Hair follicle dermal papilla cell (primary cell): ENCODE results near the gene ALKBH6. TPM values are rescaled to one million over a fixed set of nuclear protein-coding genes. Genes with fewer than 3 reads are reported as not detected.

Experiments used
- total RNA-seq: library from RNA; depleted of rRNA; stranded (reverse); fragments of >200 nt; gene quantifications from 2 replicates; pipeline ENCODE4 v1.2.3, GENCODE V29; 2012

Gene ALKBH6
- 10.9 and 16.6 TPM in 2 replicates for total RNA-seq

GRCh38 chr19:36014012-36014924 is at the start of gene ALKBH6:
Gene ALKBH6, minus strand, starts transcription at chr19:36014213. Its CDS starts 816 bp downstream, at chr19:36013397.

DNA sequence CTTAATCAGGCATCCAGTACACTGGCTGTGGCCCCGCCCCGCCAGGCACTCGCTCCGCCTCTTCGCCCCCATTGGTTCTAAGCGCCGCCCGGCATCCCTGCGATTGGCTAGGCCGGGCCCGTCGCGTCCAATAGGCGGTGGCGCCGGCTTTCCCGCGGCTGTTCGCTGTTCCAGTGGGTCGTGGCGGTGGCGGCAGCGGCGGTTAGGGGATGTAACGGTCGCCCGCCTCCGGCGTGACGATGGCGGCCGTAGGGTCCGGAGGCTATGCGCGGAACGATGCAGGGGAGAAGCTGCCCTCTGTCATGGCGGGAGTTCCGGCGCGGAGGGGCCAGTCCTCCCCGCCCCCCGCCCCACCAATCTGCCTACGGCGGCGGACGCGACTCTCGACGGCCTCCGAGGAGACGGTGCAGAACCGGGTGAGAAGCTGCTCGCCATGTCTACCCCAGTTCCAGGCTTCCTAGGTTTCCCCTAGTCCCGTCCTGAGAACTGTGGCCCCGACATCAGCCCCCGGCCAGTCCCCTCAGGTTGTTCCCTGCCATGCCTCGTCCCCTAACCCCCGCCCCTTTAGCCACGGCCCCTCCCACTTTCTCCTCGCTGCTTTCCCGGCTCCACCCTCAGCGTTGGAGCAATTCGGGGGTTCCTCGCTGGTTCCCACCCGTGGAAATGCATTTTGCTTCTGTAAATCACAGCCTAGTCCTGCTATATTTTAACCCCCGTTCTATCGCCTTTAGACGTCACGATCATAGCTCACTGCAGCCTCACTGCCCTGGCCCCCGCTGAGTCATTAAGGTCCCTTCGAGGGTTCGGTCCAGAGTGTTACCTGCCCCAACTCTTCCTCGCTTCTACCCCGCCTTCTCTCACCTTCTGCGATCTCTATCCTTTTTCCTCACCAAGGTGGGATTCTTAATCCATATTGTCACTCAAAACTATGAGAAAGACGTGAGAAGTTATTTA is 41.0 kb upstream of the ALKBH6 start, which contains the start of gene WDR62:
TSS of gene WDR62 (plus strand) at position 165 of the 954 bp plus-strand sequence. CDS start at position 240, 75 bp downstream.

GRCh38 chr19:36054119-36054732 is 40.2 kb upstream of the ALKBH6 start, which contains the start of gene THAP8:
Gene THAP8, minus strand, starts transcription at chr19:36054285. Its CDS starts 68 bp downstream, at chr19:36054217.

DNA sequence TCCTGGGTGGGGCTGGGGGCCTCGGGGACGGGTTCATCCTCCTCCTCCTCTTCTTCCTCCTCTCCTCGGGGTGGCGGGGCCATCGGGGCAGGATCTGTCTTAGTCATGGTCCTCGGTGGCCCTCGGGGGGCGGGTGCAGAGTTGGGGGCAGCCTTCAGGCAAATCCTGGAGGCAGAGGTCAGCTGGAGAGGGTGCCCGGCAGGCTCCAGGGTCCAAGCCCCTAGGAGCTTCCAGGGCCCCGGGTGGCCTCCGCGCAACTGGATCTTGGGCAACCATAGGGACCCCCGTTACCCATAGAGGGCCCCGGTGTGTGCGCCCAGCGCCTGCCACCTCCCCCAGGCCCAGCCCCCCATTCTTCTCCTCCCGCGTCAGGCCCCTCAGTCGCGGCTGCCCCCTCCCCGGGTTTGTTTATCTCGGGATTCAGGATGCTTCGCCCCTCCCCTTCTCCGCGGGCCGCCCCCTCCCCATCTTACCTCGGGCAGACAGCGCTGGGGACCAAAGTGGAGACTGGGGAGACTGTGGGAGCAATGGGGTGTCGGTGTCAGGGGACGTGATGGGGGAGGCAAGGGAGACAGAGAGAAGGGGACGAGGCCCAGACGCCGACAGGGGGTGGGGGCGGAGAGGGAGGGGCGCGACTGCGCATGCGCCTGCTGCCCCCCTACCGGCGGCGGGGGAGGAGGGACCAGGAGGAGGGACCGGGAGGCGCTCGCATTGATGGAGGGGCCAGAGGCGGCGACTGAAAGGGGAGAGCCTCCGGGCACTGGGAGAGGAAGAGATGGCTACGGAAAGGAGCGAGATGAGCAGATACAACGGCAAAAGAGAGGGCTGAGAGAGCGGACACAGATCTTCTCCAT is 18.5 kb upstream of the ALKBH6 start, which contains the start of gene CLIP3:
TSS of gene CLIP3 (minus strand) at position 623 of the 854 bp plus-strand sequence. CDS start at position 107, 516 bp downstream.

DNA sequence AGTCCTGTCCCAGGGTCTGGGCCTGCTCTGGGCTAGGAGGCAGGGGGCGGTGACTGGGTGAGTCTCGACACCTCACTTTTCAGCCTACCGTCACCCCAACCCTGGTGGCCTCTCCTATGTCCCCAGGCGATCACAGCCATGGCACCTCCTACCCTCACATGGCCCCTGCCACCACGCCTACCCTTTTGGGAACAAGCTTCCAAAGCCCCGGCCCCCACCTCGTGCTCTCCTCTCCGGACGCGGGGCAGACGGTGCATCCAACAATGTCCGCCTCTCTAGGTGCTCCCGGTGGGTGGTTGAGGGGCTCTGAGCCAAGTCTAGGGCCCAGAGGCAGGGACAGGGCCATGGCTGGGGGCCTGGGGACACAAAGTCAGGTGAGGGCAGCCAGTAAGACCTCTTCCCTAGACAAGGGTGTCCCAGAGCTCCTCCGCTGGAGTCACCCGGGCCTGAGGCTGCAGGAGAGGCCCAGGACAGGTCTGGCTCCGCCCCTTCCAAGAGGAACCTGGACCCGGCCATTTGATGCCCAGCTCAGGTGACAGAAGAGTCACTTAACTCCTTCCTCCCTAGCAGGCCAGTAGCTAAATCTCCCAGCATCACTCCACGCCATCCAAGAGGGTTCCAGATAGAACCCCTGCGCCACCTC is 5.6 kb downstream of the ALKBH6 start, which contains the start of gene SYNE4:
TSS of gene SYNE4 (minus strand) at position 478 of the 643 bp plus-strand sequence. CDS start at position 346, 132 bp downstream.

DNA sequence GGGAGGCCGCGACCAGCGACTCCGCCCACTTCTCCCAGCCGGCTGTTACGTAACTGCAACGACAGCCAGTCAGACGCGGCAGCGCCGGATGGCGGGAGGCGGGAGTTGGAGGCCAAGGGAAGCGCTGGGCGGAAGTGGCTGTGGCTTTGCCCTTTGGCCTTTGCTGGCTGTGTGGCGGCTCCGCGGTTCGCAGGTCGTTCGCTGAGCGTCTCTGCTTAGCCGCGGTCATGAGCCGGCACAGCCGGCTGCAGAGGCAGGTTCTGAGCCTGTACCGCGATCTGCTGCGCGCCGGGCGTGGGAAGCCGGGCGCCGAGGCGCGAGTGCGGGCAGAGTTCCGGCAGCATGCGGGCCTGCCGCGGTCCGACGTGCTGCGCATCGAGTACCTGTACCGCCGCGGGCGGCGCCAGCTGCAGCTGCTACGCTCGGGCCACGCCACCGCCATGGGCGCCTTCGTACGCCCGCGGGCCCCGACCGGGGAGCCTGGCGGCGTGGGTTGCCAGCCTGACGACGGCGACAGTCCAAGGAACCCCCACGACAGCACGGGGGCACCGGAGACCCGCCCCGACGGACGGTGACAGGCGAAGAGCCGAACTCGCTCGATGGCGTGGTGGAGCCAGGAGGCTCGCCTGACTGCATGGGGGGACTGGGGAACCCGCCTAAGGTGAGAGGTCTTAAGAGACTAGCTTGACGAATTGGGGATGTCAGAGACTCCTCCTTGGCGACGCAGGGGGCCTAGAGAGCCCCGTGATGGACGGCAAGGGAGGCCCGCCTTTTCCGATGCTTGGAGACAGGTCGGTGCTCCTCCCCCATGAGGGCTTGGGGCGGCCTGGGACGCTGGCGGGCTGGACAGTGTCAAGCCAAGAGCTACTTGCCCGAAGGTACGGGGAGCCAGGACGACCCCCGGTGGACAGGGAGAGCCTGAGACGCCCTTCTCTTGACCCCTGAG is 18.7 kb downstream of the ALKBH6 start, which contains the start of gene SDHAF1:
TSS of gene SDHAF1 (plus strand) at position 141 of the 946 bp plus-strand sequence. CDS start at position 228, 87 bp downstream.

Other genes with a start within 250 kb of the ALKBH6 start
- 3.0 and 6.8 TPM in 2 replicates for gene ARHGAP33, start 238.6 kb downstream of the ALKBH6 start, total RNA-seq
- gene PRODH2, start 201.4 kb downstream of the ALKBH6 start, total RNA-seq = not detected in 2 replicates
- not detected in 2 replicates for gene NPHS1, start 161.7 kb downstream of the ALKBH6 start, total RNA-seq
- not detected in 2 replicates for gene KIRREL2, start 157.3 kb downstream of the ALKBH6 start, total RNA-seq
- gene APLP1, start 145.6 kb downstream of the ALKBH6 start, total RNA-seq = 13.8 and 16.4 TPM in 2 replicates
- gene NFKBID, start 113.7 kb downstream of the ALKBH6 start, total RNA-seq = 4.1 and 14.8 TPM in 2 replicates
- gene HCST, start 111.7 kb downstream of the ALKBH6 start, total RNA-seq = 0.81 TPM in 1 of 2 replicates, not detected in the other
- 0.73 TPM in 1 of 2 replicates, not detected in the other for gene TYROBP, start 105.9 kb downstream of the ALKBH6 start, total RNA-seq
- gene LRFN3, start 77.8 kb downstream of the ALKBH6 start, total RNA-seq = 5.8 and 6.0 TPM in 2 replicates
- gene SDHAF1, start 19.0 kb downstream of the ALKBH6 start, total RNA-seq = 9.9 and 22.1 TPM in 2 replicates
- gene SYNE4, start 5.4 kb downstream of the ALKBH6 start, total RNA-seq = not detected in 2 replicates
- 20.4 and 22.8 TPM in 2 replicates for gene CLIP3, start 18.7 kb upstream of the ALKBH6 start, total RNA-seq
- gene THAP8, start 40.1 kb upstream of the ALKBH6 start, total RNA-seq = 8.0 and 8.9 TPM in 2 replicates
- 1.5 and 2.2 TPM in 2 replicates for gene WDR62, start 40.7 kb upstream of the ALKBH6 start, total RNA-seq
- not detected in 2 replicates for gene OVOL3, start 96.9 kb upstream of the ALKBH6 start, total RNA-seq
- 17.2 and 19.8 TPM in 2 replicates for gene POLR2I, start 100.7 kb upstream of the ALKBH6 start, total RNA-seq
- gene TBCB, start 101.3 kb upstream of the ALKBH6 start, total RNA-seq = 131 and 159 TPM in 2 replicates
- 476 and 492 TPM in 2 replicates for gene CAPNS1, start 125.9 kb upstream of the ALKBH6 start, total RNA-seq
- gene COX7A1, start 138.2 kb upstream of the ALKBH6 start, total RNA-seq = 13.3 and 14.1 TPM in 2 replicates
- gene ZNF565, start 200.5 kb upstream of the ALKBH6 start, total RNA-seq = 6.8 and 8.6 TPM in 2 replicates
- gene ZNF146, start 200.9 kb upstream of the ALKBH6 start, total RNA-seq = 71.5 and 83.9 TPM in 2 replicates